ENCODE results near the gene PHKB. TPM values are rescaled to one million over a fixed set of nuclear protein-coding genes. Genes with fewer than 3 reads are reported as not detected.

Gene PHKB
- total and polyA plus RNA-seq, 2 donors (not counting 3 experiments of a cell fraction or from before 2014, with no cell fraction given) = 30.1 to 61.0 TPM

GRCh38 chr16:47640661-47641060 lies 179.5 kb downstream of the PHKB start:
- Histone ChIP-seq H3K4me3 (replicated peaks in 1 of 3; ENCODE audit: insufficient read depth in 1 of 3, low read depth in 1 of 3, low read length in 3 of 3) (no peak overlapping the region), H3K79me2 (ENCODE audit: control insufficient read depth, insufficient read depth, low read length) (no peaks in the 10 kb centered on the region), H4K20me1 (replicated peaks; ENCODE audit: control insufficient read depth, extremely low read depth, insufficient read depth, low read length) (no peaks in the 10 kb centered on the region), H2AFZ (ENCODE audit: low read depth, low read length) (no peak overlapping the region), H3K9me3 (replicated peaks; ENCODE audit: control insufficient read depth, insufficient read depth, low read length) (no peaks in the 10 kb centered on the region), H3K9ac (replicated peaks; ENCODE audit: extremely low read depth, insufficient read depth, low read length) (no peak overlapping the region), H3K4me1 (ENCODE audit: control insufficient read depth, extremely low read depth, insufficient read depth, low read length) (peaks cover 13% of the 10 kb centered on the region), H3K4me2 (ENCODE audit: insufficient read depth, low read length) (no peak overlapping the region), H3K27me3 (ENCODE audit: control insufficient read depth in 2 of 2, insufficient read depth in 2 of 2, low read length in 2 of 2) (no peaks in the 10 kb centered on the region), H3K27ac (ENCODE audit: insufficient read depth, low read depth, low read length) (no peak overlapping the region), H3K9me1 (replicated peaks; ENCODE audit: control insufficient read depth, extremely low read depth, insufficient read depth, low read length) (no peaks in the 10 kb centered on the region), H3K36me3 (ENCODE audit: control insufficient read depth in 2 of 2, extremely low read depth in 1 of 2, insufficient read depth in 2 of 2, low read length in 2 of 2) (peaks cover 0 to 3% of the 10 kb centered on the region in 2 experiments)
- CTCF ChIA-PET = no interaction called here
- DNase-seq (ENCODE audit: low read depth, low spot score) = no peak
- no peak for TF ChIP-seq CTCF (IDR thresholded peaks at IDR 0.05; ENCODE audit: extremely low read depth in 1 of 2, insufficient read depth in 1 of 2, low read depth in 1 of 2, low read length in 2 of 2)
- no peak for TF ChIP-seq FOS (IDR thresholded peaks at IDR 0.05; ENCODE audit: borderline replicate concordance, insufficient read depth, low read length)
- TF ChIP-seq GATA2 (IDR thresholded peaks at IDR 0.05; ENCODE audit: insufficient read depth, insufficient read length, low read depth, low read length) = no peak
- TF ChIP-seq JUN (IDR thresholded peaks at IDR 0.05; ENCODE audit: borderline replicate concordance, insufficient read depth, insufficient read length, low read depth) = no peak
- no peak for TF ChIP-seq POLR2A (IDR thresholded peaks at IDR 0.05; ENCODE audit: low read depth, low read length)
- TF ChIP-seq MYC (IDR thresholded peaks at IDR 0.05; ENCODE audit: low read depth, low read length) = no peak
- no peak for TF ChIP-seq EZH2 (IDR thresholded peaks at IDR 0.05; ENCODE audit: borderline replicate concordance, low read depth, low read length, severe bottlenecking)
- no peak for TF ChIP-seq MAX (IDR thresholded peaks at IDR 0.05; ENCODE audit: insufficient read depth, insufficient read length)
- no peak for TF ChIP-seq POLR2AphosphoS5 (IDR thresholded peaks at IDR 0.05; ENCODE audit: insufficient read depth, low read depth, low read length)
- no TSS peak for BruUV-seq (replicated peaks)
- intact Hi-C loops (cut with micrococcal nuclease) = loop anchor here (5.0 to 10.0 kb wide), 3 partner anchors 64 to 498 kb away; partner anchors contain the start of genes ITFG1, NETO2 and PHKB
- dilution Hi-C loops (cut with MboI; ENCODE audit: extremely low pct_ligation_motif_present, low sequenced_read_pairs) = no loop called here
- POLR2A ChIA-PET = no interaction called here
- FAIRE-seq = no peak

Measured in endothelial cell of umbilical vein (primary cell).